Measurements from ENCODE around the gene FAM229A. TPM values are rescaled to one million over a fixed set of nuclear protein-coding genes. Genes with fewer than 3 reads are reported as not detected.
"Not testable (repeated sequence)": the region's sequence is repeated elsewhere in the genome, so short reads cannot be mapped to it uniquely, and the experiment has no call there.

Gene FAM229A
- total RNA-seq, 1 donor from 2014 or later: 10.1 TPM

DNA sequence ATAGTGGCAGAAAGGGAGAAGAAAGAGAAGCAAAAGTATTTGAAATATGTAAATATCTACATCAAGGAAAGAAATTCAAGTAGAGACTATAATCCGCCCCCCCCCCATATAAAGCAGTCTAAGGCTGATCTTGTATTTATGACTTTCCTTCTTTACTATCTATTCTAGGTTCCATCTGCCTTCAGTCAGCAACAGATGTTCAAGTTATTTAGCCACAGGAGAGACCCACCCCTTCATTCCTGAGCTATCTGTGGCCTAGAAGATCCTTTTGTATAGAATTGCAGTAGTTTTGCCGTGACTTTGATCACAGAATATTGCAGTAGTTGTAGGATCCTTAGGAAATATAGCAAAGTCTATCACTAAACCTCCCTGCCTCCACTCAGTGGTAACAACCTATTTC lies 42.7 kb upstream of the FAM229A start:
- H3K4me1 ChIP-seq: no peaks in the 10 kb centered on the region
- H3K36me3 ChIP-seq: no peaks in the 10 kb centered on the region
- intact Hi-C loops (cut with DNase I): no loop called here
- H3K4me3 ChIP-seq: no peak overlapping the region
- DNase-seq (ENCODE audit: extremely low spot score in 2 of 2): no peak
- no peaks in the 10 kb centered on the region for H3K9me3 ChIP-seq
- H3K27ac ChIP-seq: no peak overlapping the region
- no peak for TF ChIP-seq POLR2AphosphoS5 (IDR thresholded peaks at IDR 0.05; ENCODE audit: insufficient read depth in 1 of 2, low read depth in 1 of 2)
- no peaks in the 10 kb centered on the region for H3K27me3 ChIP-seq

DNA sequence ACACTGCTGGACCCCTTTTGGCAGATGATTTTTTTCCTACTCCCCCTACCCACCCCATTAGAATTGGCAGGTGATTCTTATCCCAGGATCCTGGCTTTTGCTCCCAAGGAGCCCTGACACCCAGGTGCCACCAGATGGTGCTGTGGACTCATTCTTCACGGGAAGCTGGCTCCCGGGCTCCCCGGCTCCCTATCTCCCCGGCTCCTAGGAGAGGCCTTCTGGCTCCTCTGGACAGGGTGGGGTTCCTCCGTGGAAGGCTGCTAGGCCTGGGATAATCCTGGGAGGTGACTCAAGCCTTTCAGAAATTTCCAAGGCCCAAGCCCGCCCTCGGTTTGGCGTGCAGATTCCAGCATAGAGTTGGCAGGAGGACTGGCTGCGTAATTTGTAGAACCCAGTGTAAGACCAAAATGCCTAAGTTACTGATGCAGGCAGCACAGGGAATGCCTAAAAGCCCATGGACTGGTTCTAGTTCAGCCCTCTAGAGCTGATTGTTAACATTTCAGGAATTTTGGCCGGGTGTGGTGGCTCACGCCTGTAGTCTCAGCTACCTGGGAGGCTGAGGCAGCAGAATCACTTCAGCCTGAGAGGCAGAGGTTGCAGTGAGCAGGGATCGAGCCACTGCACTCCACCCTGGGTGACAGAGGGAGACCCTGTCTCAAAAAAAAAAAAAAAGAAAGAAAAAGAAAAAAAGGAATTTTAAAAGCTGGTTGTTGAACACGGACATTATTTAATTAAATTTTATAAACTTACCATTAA lies 38.8 kb upstream of the FAM229A start:
- Histone ChIP-seq H3K27ac (peak overlapping the region; percentile 43), H3K36me3 (no peaks in the 10 kb centered on the region), H3K9me3 (no peaks in the 10 kb centered on the region), H3K4me3 (no peak overlapping the region), H3K4me1 (no peaks in the 10 kb centered on the region), H3K27me3 (no peaks in the 10 kb centered on the region)
- TF ChIP-seq, protein P1, sequence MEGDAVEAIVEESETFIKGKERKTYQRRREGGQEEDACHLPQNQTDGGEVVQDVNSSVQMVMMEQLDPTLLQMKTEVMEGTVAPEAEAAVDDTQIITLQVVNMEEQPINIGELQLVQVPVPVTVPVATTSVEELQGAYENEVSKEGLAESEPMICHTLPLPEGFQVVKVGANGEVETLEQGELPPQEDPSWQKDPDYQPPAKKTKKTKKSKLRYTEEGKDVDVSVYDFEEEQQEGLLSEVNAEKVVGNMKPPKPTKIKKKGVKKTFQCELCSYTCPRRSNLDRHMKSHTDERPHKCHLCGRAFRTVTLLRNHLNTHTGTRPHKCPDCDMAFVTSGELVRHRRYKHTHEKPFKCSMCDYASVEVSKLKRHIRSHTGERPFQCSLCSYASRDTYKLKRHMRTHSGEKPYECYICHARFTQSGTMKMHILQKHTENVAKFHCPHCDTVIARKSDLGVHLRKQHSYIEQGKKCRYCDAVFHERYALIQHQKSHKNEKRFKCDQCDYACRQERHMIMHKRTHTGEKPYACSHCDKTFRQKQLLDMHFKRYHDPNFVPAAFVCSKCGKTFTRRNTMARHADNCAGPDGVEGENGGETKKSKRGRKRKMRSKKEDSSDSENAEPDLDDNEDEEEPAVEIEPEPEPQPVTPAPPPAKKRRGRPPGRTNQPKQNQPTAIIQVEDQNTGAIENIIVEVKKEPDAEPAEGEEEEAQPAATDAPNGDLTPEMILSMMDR (IDR thresholded peaks at IDR 0.05): peak; percentile 78 to 88 (median 84)
- TF ChIP-seq POLR2A (IDR thresholded peaks at IDR 0.05) (no peak), POLR2AphosphoS5 (IDR thresholded peaks at IDR 0.05; ENCODE audit: insufficient read depth in 1 of 2, low read depth in 1 of 2) (peak; percentile 43 to 70)
- intact Hi-C loops (cut with DNase I): no loop called here
- DNase-seq (ENCODE audit: extremely low spot score in 2 of 2): peak in 1 of 2 donors; percentile 92

DNA sequence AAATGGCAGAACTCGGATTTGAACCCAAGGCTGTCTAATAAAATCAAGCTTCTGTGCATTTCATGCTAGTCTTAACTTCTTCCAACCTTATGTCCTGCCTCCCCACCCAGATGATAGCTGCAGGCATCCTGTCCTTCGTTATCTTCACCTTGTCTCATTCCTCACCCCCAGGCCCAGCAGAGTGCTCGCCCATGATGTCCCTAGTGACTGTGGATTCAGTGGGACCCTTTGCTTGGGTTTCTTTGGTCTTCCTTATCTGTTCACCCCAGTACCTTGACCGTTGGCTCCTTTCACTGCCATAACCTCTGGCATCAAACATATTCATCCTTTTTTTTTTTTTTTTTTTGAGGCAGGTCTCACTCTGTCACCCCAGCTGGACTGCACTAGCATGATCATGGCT lies 37.6 kb upstream of the FAM229A start:
- Histone ChIP-seq H3K4me3 (no peak overlapping the region), H3K27ac (no peak overlapping the region), H3K4me1 (peaks cover 6% of the 10 kb centered on the region), H3K36me3 (no peaks in the 10 kb centered on the region), H3K9me3 (no peaks in the 10 kb centered on the region), H3K27me3 (no peaks in the 10 kb centered on the region)
- intact Hi-C loops (cut with DNase I): loop anchor here (10.0 kb wide), 1 partner anchor 175 kb away; the partner anchor contains the start of genes EIF3I and TMEM234
- DNase-seq (ENCODE audit: extremely low spot score in 2 of 2): no peak
- TF ChIP-seq, protein P1 (IDR thresholded peaks at IDR 0.05): no peak
- TF ChIP-seq POLR2AphosphoS5 (IDR thresholded peaks at IDR 0.05; ENCODE audit: insufficient read depth in 1 of 2, low read depth in 1 of 2): no peak
- no peak for TF ChIP-seq POLR2A (IDR thresholded peaks at IDR 0.05)

DNA sequence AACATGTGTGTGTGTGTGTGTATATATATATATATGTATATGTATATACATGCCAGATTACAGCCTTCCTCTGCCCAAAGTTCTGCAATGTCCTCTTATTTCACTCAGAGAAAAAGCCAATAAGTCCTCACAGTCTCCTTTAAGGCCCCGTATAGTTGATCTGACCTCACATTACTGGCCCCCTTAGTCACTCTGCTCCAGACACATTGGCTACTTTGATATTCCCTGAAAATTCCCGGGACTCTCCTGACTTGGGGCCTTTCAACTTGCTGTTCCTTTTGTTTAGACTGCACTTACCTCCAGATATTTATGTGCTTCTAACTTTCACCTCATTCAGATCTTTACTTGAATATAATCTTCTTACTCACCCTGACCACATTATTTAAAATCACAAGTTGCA lies 36.1 kb upstream of the FAM229A start:
- TF ChIP-seq POLR2A (IDR thresholded peaks at IDR 0.05) (no peak), POLR2AphosphoS5 (IDR thresholded peaks at IDR 0.05; ENCODE audit: insufficient read depth in 1 of 2, low read depth in 1 of 2) (no peak)
- TF ChIP-seq, protein P1 (IDR thresholded peaks at IDR 0.05): no peak
- intact Hi-C loops (cut with DNase I): loop anchor here (10.0 kb wide), 1 partner anchor 174 kb away; the partner anchor contains the start of genes EIF3I and TMEM234
- no peaks in the 10 kb centered on the region for H3K36me3 ChIP-seq
- H3K27ac ChIP-seq: no peak overlapping the region
- H3K4me3 ChIP-seq: no peak overlapping the region
- H3K27me3 ChIP-seq: no peaks in the 10 kb centered on the region
- H3K9me3 ChIP-seq: no peaks in the 10 kb centered on the region
- H3K4me1 ChIP-seq: peaks cover 10% of the 10 kb centered on the region
- no peak for DNase-seq (ENCODE audit: extremely low spot score in 2 of 2)

DNA sequence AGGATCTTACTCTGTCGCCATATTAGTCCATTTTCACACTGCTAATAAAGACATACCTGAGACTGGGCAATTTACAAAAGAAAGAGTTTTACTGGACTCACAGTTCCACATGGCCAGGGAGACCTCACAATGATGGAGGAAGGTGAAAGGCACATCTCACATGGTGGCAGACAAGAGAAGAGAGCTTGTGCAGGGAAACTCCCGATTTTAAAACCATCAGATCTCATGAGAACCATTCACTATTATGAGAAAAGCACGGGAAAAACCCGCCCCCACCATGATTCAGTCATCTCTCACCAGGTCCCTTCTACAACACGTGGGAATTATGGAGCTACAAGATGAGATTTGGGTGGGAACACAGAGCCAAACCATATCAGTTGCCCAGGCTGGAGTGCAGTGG lies 34.2 kb upstream of the FAM229A start:
- DNase-seq (ENCODE audit: extremely low spot score in 2 of 2); H3K27ac ChIP-seq; H3K27me3 ChIP-seq; H3K9me3 ChIP-seq; H3K4me3 ChIP-seq; H3K36me3 ChIP-seq: not testable (repeated sequence)
- peaks cover 28% of the 10 kb centered on the region for H3K4me1 ChIP-seq
- intact Hi-C loops (cut with DNase I): loop anchor here (10.0 kb wide), 1 partner anchor 172 kb away; the partner anchor contains the start of genes EIF3I and TMEM234

DNA sequence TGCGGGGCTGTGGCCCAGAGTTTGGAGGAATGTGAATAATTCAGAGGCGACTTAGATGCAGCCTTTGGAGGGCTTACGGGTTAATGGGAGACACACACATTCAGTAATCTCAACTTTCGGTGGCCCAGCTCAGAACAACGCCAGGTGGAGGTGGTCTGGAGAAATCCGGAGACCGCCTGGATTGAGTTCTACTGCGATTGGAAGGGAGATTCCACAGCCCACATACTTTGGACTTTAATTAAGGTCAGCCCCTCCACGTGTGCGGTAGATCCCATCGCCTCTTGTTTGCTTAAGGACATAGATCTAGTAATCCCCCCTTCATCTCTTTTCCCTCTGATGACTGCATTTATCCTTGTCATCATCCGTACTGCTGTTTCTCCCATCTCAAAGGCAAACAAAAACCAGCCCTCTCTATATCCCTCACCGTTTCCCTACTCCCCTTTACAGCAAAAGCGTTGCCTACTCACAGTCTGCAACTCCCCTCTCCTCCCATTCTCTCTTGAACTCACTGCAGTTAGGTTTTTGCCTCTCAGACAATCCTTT lies 32.7 kb upstream of the FAM229A start:
- Histone ChIP-seq H3K36me3 (peaks cover 0 to 16% of the 10 kb centered on the region in 2 donors), H3K27ac (peak overlapping the region; percentile 91), H3K9me3 (no peaks in the 10 kb centered on the region), H3K27me3 (no peaks in the 10 kb centered on the region), H3K4me3 (peak overlapping the region; percentile 86 to 98), H3K4me1 (peaks cover 44% of the 10 kb centered on the region)
- DNase-seq (ENCODE audit: extremely low spot score in 2 of 2): no peak
- TF ChIP-seq, protein P1 (IDR thresholded peaks at IDR 0.05): no peak
- no peak for TF ChIP-seq POLR2AphosphoS5 (IDR thresholded peaks at IDR 0.05; ENCODE audit: insufficient read depth in 1 of 2, low read depth in 1 of 2)
- TF ChIP-seq POLR2A (IDR thresholded peaks at IDR 0.05): no peak
- intact Hi-C loops (cut with DNase I): loop anchor here (10.0 kb wide), 1 partner anchor 170 kb away; the partner anchor contains the start of genes EIF3I and TMEM234
